Esophagus squamous epithelium (tissue), 5 donors: ENCODE results near the gene KCTD11. TPM values are rescaled to one million over a fixed set of nuclear protein-coding genes. Genes with fewer than 3 reads are reported as not detected.
"Not testable (repeated sequence)": the region's sequence is repeated elsewhere in the genome, so short reads cannot be mapped to it uniquely, and the experiment has no call there.

Source experiments
- DNase-seq: peaks from one replicate; lab custom pipeline; 2025; lab: John Stamatoyannopoulos, UW
- H3K27ac ChIP-seq, 4 donors: fragments of 200-600 bp; sonication (generic); one replicate each; pipeline ENCODE4 v1.5.1; 2016 to 2019; ENCODE audit warnings: mild to moderate bottlenecking in 1 of 4
- H3K27me3 ChIP-seq, 4 donors: fragments of 200-600 bp; sonication (generic); 1 replicate in 3 of 4; 2 replicates in 1 of 4; pipeline versions ENCODE4 v1.5.1 to v1.6.0; 2017 to 2021; ENCODE audit warnings: antibody characterized with exemption in 1 of 4
- H3K36me3 ChIP-seq, 3 donors: fragments of 200-600 bp; sonication (generic); one replicate each; pipeline ENCODE4 v1.5.1; 2016 to 2019
- H3K4me1 ChIP-seq, 3 donors: fragments of 200-600 bp; sonication (generic); one replicate each; pipeline ENCODE4 v1.5.1; 2017 to 2019
- H3K4me3 ChIP-seq, 4 donors: fragments of 200-600 bp; sonication (generic); 1 replicate in 3 of 4; 2 replicates in 1 of 4; pipeline ENCODE4 v1.5.1; 2016 to 2019; ENCODE audit warnings: mild to moderate bottlenecking in 2 of 4, moderate library complexity in 1 of 4
- H3K9me3 ChIP-seq, 3 donors: fragments of 200-600 bp; sonication (generic); one replicate each; pipeline ENCODE4 v1.5.1; 2016 to 2019
- CTCF ChIP-seq, 6 experiments: fragments of 450-650 bp in 4 of 6; fragments of 200-600 bp in 2 of 6; sonication (generic) in 2 of 6; IDR thresholded peaks; one replicate each; pipeline ENCODE4 v1.5.1; 2016 to 2019; ENCODE audit warnings: antibody characterized with exemption in 6 of 6, mild to moderate bottlenecking in 4 of 6, moderate library complexity in 4 of 6
- POLR2A ChIP-seq, 4 donors: fragments of 450-650 bp; IDR thresholded peaks; one replicate each; pipeline ENCODE4 v1.6.1; 2017; ENCODE audit warnings: antibody characterized with exemption in 4 of 4, mild to moderate bottlenecking in 4 of 4, moderate library complexity in 3 of 4
- WGBS, 2 donors: methylation state at CpG; one replicate each; pipeline ENCODE4 v1.1.5; 2018; 5-methylcytosine and 5-hydroxymethylcytosine counted together
- intact Hi-C: fragments of 100-400 bp; cut with DNase I; formaldehyde crosslinking; loops from one replicate; pipeline ENCODE4 v1.15.0; 2022
- total RNA-seq, 4 donors: library from RNA; depleted of rRNA; stranded (reverse); fragments of >200 nt; gene quantifications; one replicate each; pipeline ENCODE4 v1.1.0, GENCODE V29; 2016
- donor health status: DM: yes; HTN: yes; CAD: no.

Gene KCTD11
- total RNA-seq, 4 donors from 2014 or later, result 12.6 to 26.6 (median 22.1) TPM

GRCh38 chr17:7329997-7330637 is 21.8 kb upstream of the KCTD11 start:
- intact Hi-C loops, result no loop called here
- DNase-seq, result no peak
- peaks cover 11 to 33% (median 17%) of the 10 kb centered on the region in 3 donors for H3K4me1 ChIP-seq
- H3K9me3 ChIP-seq, result no peaks in the 10 kb centered on the region
- H3K27ac ChIP-seq, result peak overlapping the region; percentile 84 to 94 (median 90)
- H3K4me3 ChIP-seq, result peak overlapping the region; percentile 73 to 95 (median 84)
- H3K27me3 ChIP-seq, result peaks cover 0 to 17% (median 0%) of the 10 kb centered on the region in 4 donors
- WGBS, 2 donors, result 2 to 5% methylated on average over 7 to 10 of the region's 34 CpGs
- TF ChIP-seq CTCF (IDR thresholded peaks at IDR 0.05) (no peak), POLR2A (IDR thresholded peaks at IDR 0.05) (no peak)
- peaks cover 0 to 23% (median 0%) of the 10 kb centered on the region in 3 donors for H3K36me3 ChIP-seq

GRCh38 chr17:7330638-7331015 is 21.3 kb upstream of the KCTD11 start:
- TF ChIP-seq CTCF (IDR thresholded peaks at IDR 0.05) (no peak), POLR2A (IDR thresholded peaks at IDR 0.05) (no peak)
- DNase-seq, result no peak
- peak overlapping the region; percentile 84 to 94 (median 90) for H3K27ac ChIP-seq
- peaks cover 0 to 18% (median 0%) of the 10 kb centered on the region in 3 donors for H3K36me3 ChIP-seq
- peak overlapping the region; percentile 73 to 95 (median 84) for H3K4me3 ChIP-seq
- no peaks in the 10 kb centered on the region for H3K9me3 ChIP-seq
- 50% methylated on average over 3 of the region's 13 CpGs; no CpG with 5 or more reads in 1 of the 2 donors for WGBS, 2 donors
- H3K27me3 ChIP-seq, result peaks cover 0 to 22% (median 0%) of the 10 kb centered on the region in 4 donors
- H3K4me1 ChIP-seq, result peaks cover 11 to 33% (median 17%) of the 10 kb centered on the region in 3 donors
- intact Hi-C loops, result no loop called here

- intact Hi-C loops, result no loop called here
- no peak overlapping the region for H3K27ac ChIP-seq
- TF ChIP-seq POLR2A (IDR thresholded peaks at IDR 0.05) (no peak), CTCF (IDR thresholded peaks at IDR 0.05) (no peak)
- DNase-seq, result no peak
- H3K36me3 ChIP-seq, result peaks cover 0 to 3% (median 0%) of the 10 kb centered on the region in 3 donors
- H3K9me3 ChIP-seq, result no peaks in the 10 kb centered on the region
- WGBS, 2 donors, result 48 to 58% methylated on average over 4 to 7 of the region's 7 CpGs
- no peak overlapping the region for H3K4me3 ChIP-seq
- peaks cover 0 to 37% (median 0%) of the 10 kb centered on the region in 4 donors for H3K27me3 ChIP-seq
- H3K4me1 ChIP-seq, result peaks cover 11 to 39% (median 17%) of the 10 kb centered on the region in 3 donors
Measured at GRCh38 chr17:7332111-7332510, 19.9 kb upstream of the KCTD11 start.

- intact Hi-C loops, H3K27ac ChIP-seq: not testable (repeated sequence)
Measured at GRCh38 chr17:7332600-7333069, 19.3 kb upstream of the KCTD11 start.

GRCh38 chr17:7334938-7335538 is 16.9 kb upstream of the KCTD11 start:
- Histone ChIP-seq H3K27ac (no peak overlapping the region), H3K4me1 (peaks cover 0 to 20% (median 7%) of the 10 kb centered on the region in 3 donors), H3K4me3 (no peak overlapping the region), H3K27me3 (peaks cover 0 to 39% (median 0%) of the 10 kb centered on the region in 4 donors), H3K36me3 (no peaks in the 10 kb centered on the region), H3K9me3 (no peaks in the 10 kb centered on the region)
- WGBS, 2 donors, result 69 to 93% methylated on average over 2 to 3 of the region's 3 CpGs
- intact Hi-C loops, result no loop called here
- no peak for DNase-seq
- TF ChIP-seq CTCF (IDR thresholded peaks at IDR 0.05) (no peak), POLR2A (IDR thresholded peaks at IDR 0.05) (no peak)

More at GRCh38 chr17:7332600-7333069, 19.3 kb upstream of the KCTD11 start:
- H3K9me3 ChIP-seq, DNase-seq, H3K4me3 ChIP-seq, H3K36me3 ChIP-seq: not testable (repeated sequence)
- WGBS, 2 donors, result 46 to 57% methylated on average over 10 of the region's 14 CpGs
- Histone ChIP-seq H3K27me3 (peaks cover 0 to 39% (median 0%) of the 10 kb centered on the region in 4 donors), H3K4me1 (peaks cover 11 to 34% (median 17%) of the 10 kb centered on the region in 3 donors)

- H3K9me3 ChIP-seq, H3K4me3 ChIP-seq, H3K27ac ChIP-seq, DNase-seq, H3K36me3 ChIP-seq, intact Hi-C loops: not testable (repeated sequence)
- whole genome bisulfite sequencing, 2 donors, result 72 to 76% methylated on average over 13 of the region's 13 CpGs
- Histone ChIP-seq H3K27me3 (peaks cover 0 to 44% (median 0%) of the 10 kb centered on the region in 4 donors), H3K4me1 (peaks cover 0 to 12% (median under 1%) of the 10 kb centered on the region in 3 donors)
Measured at GRCh38 chr17:7335765-7336164, 16.2 kb upstream of the KCTD11 start.
